ENCODE measurements around the gene MTG1. TPM values are rescaled to one million over a fixed set of nuclear protein-coding genes. Genes with fewer than 3 reads are reported as not detected.
"Not testable (repeated sequence)": the region's sequence is repeated elsewhere in the genome, so short reads cannot be mapped to it uniquely, and the experiment has no call there.

Gene MTG1
- total RNA-seq, 1 donor from 2014 or later = 47.3 TPM

GRCh38 chr10:133460208-133460769 lies 66.3 kb downstream of the MTG1 start:
- ATAC-seq (no peak), DNase-seq (ENCODE audit: low spot score) (no peak)

GRCh38 chr10:133461027-133461426 lies 67.1 kb downstream of the MTG1 start:
- no peak for ATAC-seq
- DNase-seq (ENCODE audit: low spot score) = no peak

GRCh38 chr10:133461841-133462240 lies 67.9 kb downstream of the MTG1 start:
- no peak for DNase-seq (ENCODE audit: low spot score)
- ATAC-seq = no peak

- DNase-seq (ENCODE audit: low spot score) = no peak
Observed at GRCh38 chr10:133462512-133463305, 68.8 kb downstream of the MTG1 start.

GRCh38 chr10:133464582-133465031 lies 70.7 kb downstream of the MTG1 start:
- ATAC-seq = no peak
- DNase-seq (ENCODE audit: low spot score) = no peak

More at GRCh38 chr10:133462512-133463305, 68.8 kb downstream of the MTG1 start:
- ATAC-seq = peak; percentile 61

- DNase-seq (ENCODE audit: low spot score) = no peak
- ATAC-seq = peak; percentile 12
Observed at GRCh38 chr10:133465191-133465949, 71.4 kb downstream of the MTG1 start.

GRCh38 chr10:133465950-133466474 lies 72.1 kb downstream of the MTG1 start:
- DNase-seq (ENCODE audit: low spot score) = no peak
- ATAC-seq = no peak

GRCh38 chr10:133466683-133467275 lies 72.8 kb downstream of the MTG1 start:
- no peak for ATAC-seq
- DNase-seq (ENCODE audit: low spot score) = no peak

GRCh38 chr10:133467286-133467911 lies 73.4 kb downstream of the MTG1 start:
- no peak for DNase-seq (ENCODE audit: low spot score)
- no peak for ATAC-seq

GRCh38 chr10:133469205-133469604 lies 75.2 kb downstream of the MTG1 start:
- DNase-seq (ENCODE audit: low spot score); ATAC-seq: not testable (repeated sequence)

GRCh38 chr10:133471300-133472109 lies 77.5 kb downstream of the MTG1 start:
- DNase-seq (ENCODE audit: low spot score) = no peak

More at GRCh38 chr10:133471300-133472109, 77.5 kb downstream of the MTG1 start:
- ATAC-seq = no peak

Other genes starting within 250 kb of the MTG1 start
- 8.5 TPM for gene KNDC1, start 233.9 kb upstream of the MTG1 start, total RNA-seq
- gene UTF1, start 163.9 kb upstream of the MTG1 start, total RNA-seq = not detected
- 0.15 TPM for gene VENTX, start 156.3 kb upstream of the MTG1 start, total RNA-seq
- 7.4 TPM for gene ADAM8, start 117.3 kb upstream of the MTG1 start, total RNA-seq
- 25.7 TPM for gene TUBGCP2, start 85.3 kb upstream of the MTG1 start, total RNA-seq
- gene ZNF511, start 85.2 kb upstream of the MTG1 start, total RNA-seq = 30.2 TPM
- gene CALY, start 57.3 kb upstream of the MTG1 start, total RNA-seq = 0.45 TPM
- gene PRAP1, start 46.8 kb upstream of the MTG1 start, total RNA-seq = 275 TPM
- 177 TPM for gene FUOM, start 36.1 kb upstream of the MTG1 start, total RNA-seq
- gene ECHS1, start 20.8 kb upstream of the MTG1 start, total RNA-seq = 764 TPM
- 18.0 TPM for gene PAOX, start 14.9 kb upstream of the MTG1 start, total RNA-seq
- gene SPRN, start 30.5 kb downstream of the MTG1 start, total RNA-seq = 0.18 TPM
- 0.53 TPM for gene SCART1, start 59.8 kb downstream of the MTG1 start, total RNA-seq
- 3,844 TPM for gene CYP2E1, start 133.2 kb downstream of the MTG1 start, total RNA-seq
- gene SYCE1, start 171.4 kb downstream of the MTG1 start, total RNA-seq = 2.4 TPM
- gene FRG2B, start 232.6 kb downstream of the MTG1 start, total RNA-seq = not detected